Dendritic cell treated with granulocyte-macrophage colony-stimulating factor and Interleukin-4, amounts not matched to agents 40 ng/mL and 50 ng/mL, for 4 days (primary cell): ENCODE results near the gene FOXN3.
A peak's percentile ranks its signal among the peaks of the same experiment; 100 is the strongest.

Source experiments
- H3K27ac Mint-ChIP-seq: one replicate; pipeline ENCODE4 v1.8.0; 2022; ENCODE audit warnings: mild to moderate bottlenecking, mixed read lengths
- H3K27me3 Mint-ChIP-seq: one replicate; pipeline ENCODE4 v1.8.0; 2022; ENCODE audit warnings: mild to moderate bottlenecking, mixed read lengths
- H3K36me3 Mint-ChIP-seq: one replicate; pipeline ENCODE4 v1.8.0; 2022; ENCODE audit warnings: low read depth, mixed read lengths
- H3K4me1 Mint-ChIP-seq: one replicate; pipeline ENCODE4 v1.8.0; 2022; ENCODE audit warnings: low read depth, mixed read lengths
- H3K4me3 Mint-ChIP-seq: one replicate; pipeline ENCODE4 v1.8.0; 2022; ENCODE audit warnings: mild to moderate bottlenecking, moderate library complexity, mixed read lengths
- H3K9me3 Mint-ChIP-seq: one replicate; pipeline ENCODE4 v1.8.0; 2022; ENCODE audit warnings: mixed read lengths
- intact Hi-C: fragments of 100-400 bp; cut with micrococcal nuclease; formaldehyde crosslinking; loops from one replicate; pipeline ENCODE4 v1.15.0; 2022

The FOXN3 gene

GRCh38 chr14:89184952-89185351 is 232.1 kb downstream of the FOXN3 start:
- H3K4me3 Mint-ChIP-seq, result no peak overlapping the region
- H3K4me1 Mint-ChIP-seq, result peaks cover 10% of the 10 kb centered on the region
- intact Hi-C loops, result no loop called here
- H3K9me3 Mint-ChIP-seq, result no peaks in the 10 kb centered on the region
- no peak overlapping the region for H3K27ac Mint-ChIP-seq
- H3K36me3 Mint-ChIP-seq, result peaks cover 98% of the 10 kb centered on the region
- no peaks in the 10 kb centered on the region for H3K27me3 Mint-ChIP-seq

GRCh38 chr14:89182326-89182725 is 234.7 kb downstream of the FOXN3 start:
- no peak overlapping the region for H3K4me3 Mint-ChIP-seq
- intact Hi-C loops, result no loop called here
- no peaks in the 10 kb centered on the region for H3K9me3 Mint-ChIP-seq
- H3K36me3 Mint-ChIP-seq, result peaks cover 97% of the 10 kb centered on the region
- H3K27ac Mint-ChIP-seq, result no peak overlapping the region
- H3K27me3 Mint-ChIP-seq, result no peaks in the 10 kb centered on the region
- H3K4me1 Mint-ChIP-seq, result peaks cover 15% of the 10 kb centered on the region

- Mint-ChIP-seq H3K4me1 (peaks cover 15% of the 10 kb centered on the region), H3K27me3 (no peaks in the 10 kb centered on the region), H3K27ac (no peak overlapping the region), H3K9me3 (no peaks in the 10 kb centered on the region), H3K36me3 (peaks cover 96% of the 10 kb centered on the region), H3K4me3 (no peak overlapping the region)
- intact Hi-C loops, result no loop called here
These were observed 236.5 kb downstream of the FOXN3 start for GRCh38 chr14:89180546-89180945.

DNA sequence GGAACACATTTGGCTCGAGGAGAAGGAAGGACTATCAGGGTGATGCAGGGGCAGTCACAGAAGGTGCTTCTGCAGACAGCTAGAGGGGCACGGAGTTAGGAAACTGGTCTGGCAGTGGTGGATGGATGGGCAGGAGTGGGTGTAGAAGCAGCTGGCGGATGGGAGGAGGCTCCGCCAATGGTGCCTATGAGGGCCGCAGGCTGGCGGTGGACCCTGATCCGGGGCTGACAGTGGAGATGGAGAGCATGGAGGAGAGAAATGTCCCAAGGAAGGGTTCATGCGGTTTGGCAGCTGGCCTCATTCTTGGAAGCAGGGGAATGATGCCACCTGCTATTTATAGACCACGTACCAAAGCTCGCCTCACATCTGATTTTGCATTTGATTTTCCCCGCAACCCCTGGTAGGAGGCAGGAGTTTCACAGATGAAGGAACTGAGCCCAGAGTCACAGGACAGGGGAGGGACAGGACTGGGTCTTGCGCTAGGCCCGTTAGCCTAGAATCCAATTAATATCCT is 237.1 kb downstream of the FOXN3 start:
- Mint-ChIP-seq H3K9me3 (no peaks in the 10 kb centered on the region), H3K27ac (no peak overlapping the region), H3K27me3 (no peaks in the 10 kb centered on the region), H3K4me3 (no peak overlapping the region), H3K4me1 (peaks cover 15% of the 10 kb centered on the region), H3K36me3 (peaks cover 96% of the 10 kb centered on the region)
- intact Hi-C loops, result loop anchor here (5.0 to 10.0 kb wide), 4 partner anchors 135 to 737 kb away; no protein-coding TSS in a partner anchor

DNA sequence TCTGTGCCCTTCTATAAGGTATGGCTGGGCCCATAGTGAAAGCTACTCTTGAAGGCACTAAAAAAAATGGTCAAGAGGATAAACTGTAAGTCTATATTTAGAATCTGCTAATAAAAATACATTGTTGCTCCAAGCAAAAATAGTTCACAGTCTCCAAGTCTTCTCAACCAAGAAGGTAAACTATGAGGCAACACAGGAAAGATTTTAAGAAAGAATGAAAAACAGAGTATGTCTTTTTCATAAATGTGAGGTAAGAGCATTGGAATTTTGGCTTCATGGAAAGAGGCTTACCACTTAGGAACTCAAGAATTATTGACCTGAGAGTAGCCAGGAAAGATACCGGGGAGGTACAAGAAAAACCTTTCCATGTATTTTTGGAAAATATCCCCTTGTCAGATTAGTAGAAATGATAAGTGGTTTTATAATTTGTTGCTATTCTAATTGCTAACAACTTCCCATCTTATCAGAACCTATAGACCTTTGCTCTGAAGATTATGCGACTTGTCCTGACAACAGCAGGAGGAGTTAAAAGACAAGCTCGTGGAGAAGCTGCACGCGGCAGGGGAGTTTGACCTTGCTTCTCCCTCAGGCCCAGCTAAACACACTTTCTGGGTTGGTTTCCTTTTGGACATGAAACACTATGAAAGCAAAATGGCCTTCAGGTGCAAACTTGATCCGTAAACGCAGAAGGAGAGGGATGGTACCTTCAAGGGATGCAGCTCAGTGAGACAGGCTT is 238.1 kb downstream of the FOXN3 start:
- no peaks in the 10 kb centered on the region for H3K9me3 Mint-ChIP-seq
- H3K27ac Mint-ChIP-seq, result no peak overlapping the region
- H3K36me3 Mint-ChIP-seq, result peaks cover 96% of the 10 kb centered on the region
- H3K4me1 Mint-ChIP-seq, result peaks cover 15% of the 10 kb centered on the region
- no peak overlapping the region for H3K4me3 Mint-ChIP-seq
- intact Hi-C loops, result loop anchor here (5.0 to 10.0 kb wide), 4 partner anchors 134 to 738 kb away; no protein-coding TSS in a partner anchor
- no peaks in the 10 kb centered on the region for H3K27me3 Mint-ChIP-seq

DNA sequence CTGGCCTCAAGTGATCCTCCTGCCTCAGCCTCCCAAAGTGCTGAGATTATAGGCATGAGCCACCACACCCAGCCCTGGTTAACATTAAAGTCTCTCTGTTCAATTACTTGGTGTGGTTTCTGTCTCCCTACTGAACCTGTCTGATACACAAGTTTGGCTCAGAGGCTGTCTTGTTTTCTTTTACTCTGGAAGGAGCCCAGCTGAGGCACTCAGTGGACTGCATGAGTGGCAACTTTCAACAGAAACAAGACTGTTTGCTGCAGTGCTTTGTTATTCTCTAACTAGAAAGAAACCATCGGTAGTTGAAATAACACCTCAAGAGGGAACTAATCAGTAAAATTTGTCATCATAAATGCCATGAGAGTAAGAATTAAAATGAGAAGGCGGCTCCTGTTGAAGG is 238.7 kb downstream of the FOXN3 start:
- Mint-ChIP-seq H3K27me3 (no peaks in the 10 kb centered on the region), H3K4me1 (peaks cover 15% of the 10 kb centered on the region), H3K36me3 (peaks cover 96% of the 10 kb centered on the region), H3K4me3 (no peak overlapping the region), H3K9me3 (no peaks in the 10 kb centered on the region), H3K27ac (no peak overlapping the region)
- intact Hi-C loops, result loop anchor here (5.0 to 10.0 kb wide), 4 partner anchors 134 to 739 kb away; no protein-coding TSS in a partner anchor

DNA sequence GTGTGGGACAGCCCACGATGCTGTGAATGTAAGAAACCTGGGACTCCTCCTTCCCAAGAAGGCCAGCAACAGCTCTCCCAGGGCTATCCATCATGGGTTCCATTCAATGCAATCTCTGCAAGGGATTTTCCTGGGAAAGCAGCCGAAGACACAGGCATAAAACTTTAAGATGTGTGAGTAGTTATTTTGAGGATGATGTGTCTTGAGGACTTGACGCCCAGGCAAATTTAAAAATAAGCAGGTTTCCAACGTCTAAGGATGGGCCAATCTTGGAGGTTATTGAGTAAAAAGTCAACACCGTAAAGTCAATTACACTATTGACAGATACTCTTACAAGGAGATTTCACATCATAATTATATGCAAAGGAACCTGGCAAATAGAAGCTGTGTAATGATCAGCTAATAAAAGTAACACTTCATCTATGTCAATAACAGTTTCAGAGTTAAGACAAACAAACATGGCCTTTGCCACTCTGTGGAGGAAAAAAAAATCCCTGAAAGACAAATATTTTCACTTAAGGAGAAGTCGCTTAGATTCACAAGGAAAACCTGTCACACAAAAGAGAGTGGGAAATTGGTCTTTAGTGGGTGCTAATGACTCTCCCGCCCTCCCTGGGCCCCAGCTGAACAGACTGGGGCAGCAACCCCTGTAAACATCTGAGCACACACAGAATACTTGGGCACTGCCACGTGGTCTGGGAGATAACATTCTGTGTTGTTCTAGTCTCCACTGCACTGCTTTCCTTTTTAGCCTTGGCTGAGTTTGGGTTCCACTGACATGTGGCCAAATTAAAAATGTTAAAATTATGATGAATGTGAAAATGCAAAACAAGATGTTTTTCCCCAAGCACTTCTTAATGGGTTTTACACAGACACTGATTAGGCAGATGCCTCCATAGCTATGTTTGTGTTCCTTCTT is 240.9 kb downstream of the FOXN3 start:
- intact Hi-C loops, result loop anchor here (5.0 to 10.0 kb wide), 4 partner anchors 131 to 741 kb away; no protein-coding TSS in a partner anchor
- Mint-ChIP-seq H3K4me1 (peaks cover 10% of the 10 kb centered on the region), H3K27me3 (no peaks in the 10 kb centered on the region), H3K36me3 (peaks cover 91% of the 10 kb centered on the region), H3K27ac (no peak overlapping the region), H3K9me3 (peaks cover 15% of the 10 kb centered on the region), H3K4me3 (no peak overlapping the region)

- Mint-ChIP-seq H3K4me1 (peaks cover 25% of the 10 kb centered on the region), H3K9me3 (peaks cover 23% of the 10 kb centered on the region), H3K27ac (no peak overlapping the region), H3K36me3 (peaks cover 77% of the 10 kb centered on the region), H3K4me3 (no peak overlapping the region), H3K27me3 (no peaks in the 10 kb centered on the region)
- intact Hi-C loops, result loop anchor here (10.0 kb wide), 2 partner anchors 127 to 223 kb away; no protein-coding TSS in a partner anchor
These were observed 245.4 kb downstream of the FOXN3 start for GRCh38 chr14:89171628-89172027.

GRCh38 chr14:89171168-89171567 is 245.9 kb downstream of the FOXN3 start:
- Mint-ChIP-seq H3K4me3 (no peak overlapping the region), H3K36me3 (peaks cover 73% of the 10 kb centered on the region), H3K9me3 (peaks cover 23% of the 10 kb centered on the region), H3K27me3 (no peaks in the 10 kb centered on the region), H3K4me1 (peaks cover 25% of the 10 kb centered on the region), H3K27ac (no peak overlapping the region)
- intact Hi-C loops, result loop anchor here (10.0 kb wide), 2 partner anchors 126 to 224 kb away; no protein-coding TSS in a partner anchor

DNA sequence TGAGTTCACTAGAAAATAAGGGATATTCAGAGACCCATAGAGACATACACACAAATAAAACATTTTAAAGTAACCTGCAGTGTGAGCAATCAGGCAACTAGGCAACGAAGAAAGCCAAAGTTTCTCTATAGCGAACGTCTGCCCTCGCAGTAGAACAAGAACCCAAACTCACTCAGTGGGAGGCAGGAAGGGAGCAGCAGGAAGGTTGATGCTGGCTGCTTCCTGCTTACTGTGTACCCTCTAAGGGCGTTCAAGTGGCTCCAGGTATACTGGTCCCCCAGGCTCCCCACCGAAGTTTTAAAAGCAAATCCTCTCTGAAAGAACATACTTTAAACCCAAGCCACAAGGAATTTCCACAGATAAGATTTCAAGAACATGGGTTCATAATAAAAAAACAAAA is 249.3 kb downstream of the FOXN3 start:
- Mint-ChIP-seq H3K4me1 (peaks cover 42% of the 10 kb centered on the region), H3K27ac (no peak overlapping the region), H3K36me3 (peaks cover 57% of the 10 kb centered on the region), H3K4me3 (no peak overlapping the region), H3K9me3 (peaks cover 16% of the 10 kb centered on the region), H3K27me3 (no peaks in the 10 kb centered on the region)
- intact Hi-C loops, result no loop called here

- Mint-ChIP-seq H3K9me3 (peaks cover 8% of the 10 kb centered on the region), H3K4me1 (peaks cover 42% of the 10 kb centered on the region), H3K27me3 (no peaks in the 10 kb centered on the region), H3K36me3 (peaks cover 60% of the 10 kb centered on the region), H3K27ac (no peak overlapping the region), H3K4me3 (no peak overlapping the region)
- intact Hi-C loops, result no loop called here
These were observed 250.4 kb downstream of the FOXN3 start for GRCh38 chr14:89166633-89167032.

DNA sequence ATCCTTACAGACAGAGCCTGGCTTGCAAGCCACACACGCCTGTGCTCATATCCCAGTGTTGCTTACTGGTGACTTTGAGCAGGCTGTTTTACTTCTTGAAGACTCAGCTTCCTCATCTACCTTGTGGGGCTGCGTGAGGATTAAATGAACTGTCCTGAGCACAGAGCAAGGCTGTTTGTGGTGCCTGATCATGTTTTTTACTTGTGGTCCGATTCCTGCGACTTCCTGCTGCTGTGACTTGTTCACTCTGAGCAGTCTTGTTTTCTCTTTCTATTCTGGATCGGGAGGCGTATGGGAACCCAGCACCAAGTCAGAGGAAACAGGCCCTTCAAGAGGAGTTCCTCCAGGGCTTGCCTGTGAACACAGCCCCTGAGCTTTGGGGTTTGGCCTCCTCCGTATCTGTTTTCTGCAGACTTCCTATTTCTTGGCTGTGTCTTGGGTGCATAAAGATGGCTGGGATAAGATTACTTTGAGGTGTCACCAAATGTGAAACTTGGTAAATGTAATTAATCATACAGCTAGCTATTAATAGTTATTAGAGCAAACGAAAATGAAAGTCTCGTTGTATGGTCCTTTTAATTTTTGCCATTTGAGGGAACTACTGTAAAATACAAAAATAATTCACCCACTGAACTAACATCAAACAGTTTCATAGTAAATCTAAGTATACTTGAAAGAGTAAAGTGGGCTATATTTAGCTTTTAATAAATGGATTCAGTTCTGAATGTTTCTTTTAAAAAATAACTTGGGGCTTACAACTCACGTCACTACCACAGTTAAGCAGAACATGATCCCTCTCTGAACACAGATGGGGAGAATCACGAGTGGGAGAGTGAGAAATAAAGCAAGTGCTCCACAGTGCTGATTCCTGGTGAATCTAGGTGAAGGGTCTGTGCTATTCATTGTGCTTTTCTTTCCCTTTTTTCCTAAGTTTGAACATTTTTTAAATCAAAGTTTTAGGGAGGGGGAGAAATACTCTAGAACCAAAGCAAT is 251.5 kb downstream of the FOXN3 start:
- H3K27ac Mint-ChIP-seq, result peak overlapping the region; percentile 84
- intact Hi-C loops, result no loop called here
- no peaks in the 10 kb centered on the region for H3K27me3 Mint-ChIP-seq
- H3K4me3 Mint-ChIP-seq, result peak overlapping the region; percentile 63
- H3K36me3 Mint-ChIP-seq, result peaks cover 64% of the 10 kb centered on the region
- peaks cover 52% of the 10 kb centered on the region for H3K4me1 Mint-ChIP-seq
- peaks cover 8% of the 10 kb centered on the region for H3K9me3 Mint-ChIP-seq
